ENCODE measurements around the gene DEFB132.
"Not testable (repeated sequence)": the region's sequence is repeated elsewhere in the genome, so short reads cannot be mapped to it uniquely, and the experiment has no call there.

The DEFB132 gene

GRCh38 chr20:237929-238328 lies 19.6 kb upstream of the DEFB132 start:
- no peak for DNase-seq (ENCODE audit: extremely low read depth, low read depth)
- no peak for TF ChIP-seq CTCF (IDR thresholded peaks at IDR 0.05; ENCODE audit: low read depth, low read length)

GRCh38 chr20:242905-243304 lies 14.6 kb upstream of the DEFB132 start:
- TF ChIP-seq CTCF (IDR thresholded peaks at IDR 0.05; ENCODE audit: low read depth, low read length) = no peak
- no peak for DNase-seq (ENCODE audit: extremely low read depth, low read depth)

- no peak for DNase-seq (ENCODE audit: extremely low read depth, low read depth)
- no peak for TF ChIP-seq CTCF (IDR thresholded peaks at IDR 0.05; ENCODE audit: low read depth, low read length)
These were observed 6.2 kb upstream of the DEFB132 start for GRCh38 chr20:251354-251753.

- no peak for TF ChIP-seq CTCF (IDR thresholded peaks at IDR 0.05; ENCODE audit: low read depth, low read length)
- no peak for DNase-seq (ENCODE audit: extremely low read depth, low read depth)
These were observed 4.7 kb upstream of the DEFB132 start for GRCh38 chr20:252801-253200.

- DNase-seq (ENCODE audit: extremely low read depth, low read depth) = not testable (repeated sequence)
These were observed 4.1 kb upstream of the DEFB132 start for GRCh38 chr20:253447-253846.

- DNase-seq (ENCODE audit: extremely low read depth, low read depth) = no peak
- no peak for TF ChIP-seq CTCF (IDR thresholded peaks at IDR 0.05; ENCODE audit: low read depth, low read length)
These were observed 840 bp downstream of the DEFB132 start for GRCh38 chr20:258269-258858.

GRCh38 chr20:258963-259362 lies 1.4 kb downstream of the DEFB132 start:
- DNase-seq (ENCODE audit: extremely low read depth, low read depth) = no peak
- TF ChIP-seq CTCF (IDR thresholded peaks at IDR 0.05; ENCODE audit: low read depth, low read length) = peak; percentile 18

GRCh38 chr20:259981-260380 lies 2.5 kb downstream of the DEFB132 start:
- TF ChIP-seq CTCF (IDR thresholded peaks at IDR 0.05; ENCODE audit: low read depth, low read length) = no peak
- DNase-seq (ENCODE audit: extremely low read depth, low read depth) = no peak

Measured in AG09319 (cell line).